Heart left ventricle (tissue), 13 donors: ENCODE data around the gene SNAP47.

Experiments used
- POLR2A ChIP-seq, 2 donors: fragments of 450-650 bp; IDR thresholded peaks; one replicate each; pipeline ENCODE4 v1.6.1; 2017; ENCODE audit warnings: antibody characterized with exemption in 2 of 2, mild to moderate bottlenecking in 2 of 2, moderate library complexity in 2 of 2
- TF ChIP-seq, protein P1 (sequence below), 12 donors: fragments of 200-600 bp; sonication (generic) in 4 of 12; IDR thresholded peaks; one replicate each; pipeline versions ENCODE4 v1.5.0 to v1.8.0; 2018 to 2022; ENCODE audit warnings: antibody characterized with exemption in 12 of 12, mild to moderate bottlenecking in 5 of 12
- donor health status: ischemic (EF 13 %, LVEDD 7.1; RV severe dilation, severe dysfunction).
- donor health status: DM: no; HTN: yes; CAD: no.
- donor health status: DM: no; HTN: no; CAD: no.
- donor health status: ischemic (EF 25% LVEDD 6.9; RV normal size, moderate dysfunction).
- donor health status: ischemic (EF 25% LVEDD 5.7; RV mildly dilated, moderate dysfunction).
- donor health status: ischemic (EF 35%, LVEDD 5.7; RV mildly dilated, moderate dysfunction).
- donor health status: nonischemic (EF 11% LVEDD 7.7; RV severe dilation, severe dysfunction).
- donor health status: DM: yes; HTN: yes; CAD: no.
- donor health status: PGD.
- donor health status: ischemic (EF 29% LVEDD 5.4; RV normal size, mild dysfunction).
- donor health status: nonischemic (EF 23%, LVEDD 6.1; RV moderate dilation, normal function).

DNA sequence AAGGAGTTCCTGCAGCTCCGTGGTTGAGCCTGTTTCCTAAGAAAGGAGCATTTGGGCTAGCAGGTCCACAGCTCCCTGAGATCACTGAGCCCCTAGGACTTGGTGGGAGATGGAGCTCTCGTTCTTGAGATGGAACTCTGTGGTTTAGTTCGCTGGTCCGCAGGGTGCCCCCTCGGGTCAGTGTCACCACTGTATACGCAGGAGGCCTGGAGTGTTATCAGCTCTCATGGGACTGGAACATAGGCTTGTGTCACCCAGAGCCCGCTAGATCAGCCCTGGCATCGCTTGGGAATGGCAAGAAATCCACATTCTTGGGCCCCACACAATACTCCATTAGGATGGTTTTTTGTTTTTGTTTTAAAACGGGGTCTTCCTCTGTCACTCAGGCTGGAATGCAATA, 3.6 kb downstream of the SNAP47 start:
- TF ChIP-seq, protein P1, sequence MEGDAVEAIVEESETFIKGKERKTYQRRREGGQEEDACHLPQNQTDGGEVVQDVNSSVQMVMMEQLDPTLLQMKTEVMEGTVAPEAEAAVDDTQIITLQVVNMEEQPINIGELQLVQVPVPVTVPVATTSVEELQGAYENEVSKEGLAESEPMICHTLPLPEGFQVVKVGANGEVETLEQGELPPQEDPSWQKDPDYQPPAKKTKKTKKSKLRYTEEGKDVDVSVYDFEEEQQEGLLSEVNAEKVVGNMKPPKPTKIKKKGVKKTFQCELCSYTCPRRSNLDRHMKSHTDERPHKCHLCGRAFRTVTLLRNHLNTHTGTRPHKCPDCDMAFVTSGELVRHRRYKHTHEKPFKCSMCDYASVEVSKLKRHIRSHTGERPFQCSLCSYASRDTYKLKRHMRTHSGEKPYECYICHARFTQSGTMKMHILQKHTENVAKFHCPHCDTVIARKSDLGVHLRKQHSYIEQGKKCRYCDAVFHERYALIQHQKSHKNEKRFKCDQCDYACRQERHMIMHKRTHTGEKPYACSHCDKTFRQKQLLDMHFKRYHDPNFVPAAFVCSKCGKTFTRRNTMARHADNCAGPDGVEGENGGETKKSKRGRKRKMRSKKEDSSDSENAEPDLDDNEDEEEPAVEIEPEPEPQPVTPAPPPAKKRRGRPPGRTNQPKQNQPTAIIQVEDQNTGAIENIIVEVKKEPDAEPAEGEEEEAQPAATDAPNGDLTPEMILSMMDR (IDR thresholded peaks at IDR 0.05) = no peak
- no peak for TF ChIP-seq POLR2A (IDR thresholded peaks at IDR 0.05)
